Fibroblast of skin of back (primary cell): ENCODE data around the gene FRY. TPM values are rescaled to one million over a fixed set of nuclear protein-coding genes. Genes with fewer than 3 reads are reported as not detected.
"Not testable (repeated sequence)": the region's sequence is repeated elsewhere in the genome, so short reads cannot be mapped to it uniquely, and the experiment has no call there.

Experiments used
- DNase-seq: peaks from one replicate; pipeline ENCODE4 v3.0.0-alpha.2; 2013
- polyA plus RNA-seq, 2 experiments: library from polyadenylated mRNA; unstranded; fragments of 120-200 nt; gene quantifications; one replicate each; pipeline ENCODE4 v1.2.1, GENCODE V29; 2013; ENCODE audit not compliant: insufficient read length in 2 of 2

FRY gene
- polyA plus RNA-seq (2013, experiment 1 of 2; ENCODE audit: insufficient read length) = 6.3 TPM
- 6.1 TPM for polyA plus RNA-seq (2013, experiment 2 of 2; ENCODE audit: insufficient read length)

GRCh38 chr13:32031025-32031814, at the start of gene FRY:
FRY (plus strand) TSS chr13:32031774; CDS start chr13:32031796, 22 bp downstream.
- peak; percentile 58 for DNase-seq

DNA sequence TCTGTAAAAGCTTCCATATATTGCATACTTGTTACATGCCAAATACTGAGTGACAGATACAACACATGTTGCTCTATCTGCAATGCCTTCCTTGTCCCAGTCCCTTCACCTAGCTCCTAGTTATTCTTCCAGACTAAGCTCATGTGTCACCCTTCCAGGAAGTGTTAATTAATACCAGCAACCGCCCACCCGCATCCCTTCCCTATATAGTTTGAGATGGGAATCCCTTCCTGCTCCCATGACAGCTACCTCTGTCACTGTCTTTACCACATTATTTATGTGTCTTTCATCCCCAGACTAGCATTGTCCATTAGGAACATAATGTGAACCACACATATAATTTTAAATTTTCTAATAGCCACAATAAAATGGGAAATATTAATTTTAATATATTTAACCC, 49.5 kb upstream of the FRY start:
- DNase-seq = peak; percentile 22

DNA sequence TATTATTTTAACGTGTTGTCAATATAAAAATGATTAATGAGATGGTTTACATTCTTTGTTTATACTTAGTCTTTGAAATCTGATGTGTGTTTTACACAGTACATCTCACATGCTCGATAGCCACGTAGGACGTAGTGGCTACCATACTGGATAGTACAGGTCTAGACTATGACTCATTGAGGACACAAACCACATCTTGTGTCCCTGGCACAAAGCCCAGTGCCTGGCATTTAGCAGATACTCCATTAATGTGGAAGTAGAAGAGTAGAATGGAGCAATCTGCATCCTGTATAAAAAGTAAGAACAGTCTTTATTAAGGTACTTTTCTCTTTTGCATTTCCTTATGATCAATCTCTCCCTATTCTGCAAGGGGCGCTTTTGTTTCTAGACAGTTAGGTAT, 49.0 kb upstream of the FRY start:
- peak; percentile 95 for DNase-seq

- not testable (repeated sequence) for DNase-seq
Observed at GRCh38 chr13:31983696-31984095, 47.9 kb upstream of the FRY start.

DNA sequence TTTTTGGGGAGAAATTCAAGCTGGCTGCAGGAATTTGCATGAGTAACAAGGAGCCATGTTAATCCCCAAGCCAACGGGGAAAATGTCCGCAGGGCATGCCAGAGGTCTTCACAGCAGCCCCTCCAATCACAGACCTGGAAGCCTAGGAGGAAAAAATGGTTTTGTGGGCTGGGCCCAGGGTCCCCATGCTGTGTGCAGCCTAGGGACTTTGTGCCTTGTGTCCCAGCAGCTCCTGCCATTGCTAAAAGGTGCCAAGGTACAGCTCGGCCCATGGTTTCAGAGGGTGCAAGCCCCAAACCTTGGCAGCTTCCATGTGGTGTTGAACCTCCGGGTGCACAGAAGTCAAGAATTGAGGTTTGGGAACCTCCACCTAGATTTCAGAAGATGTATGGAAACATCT, 47.2 kb upstream of the FRY start:
- DNase-seq = not testable (repeated sequence)

GRCh38 chr13:31986676-31987470, 44.7 kb upstream of the FRY start:
- DNase-seq = no peak

DNA sequence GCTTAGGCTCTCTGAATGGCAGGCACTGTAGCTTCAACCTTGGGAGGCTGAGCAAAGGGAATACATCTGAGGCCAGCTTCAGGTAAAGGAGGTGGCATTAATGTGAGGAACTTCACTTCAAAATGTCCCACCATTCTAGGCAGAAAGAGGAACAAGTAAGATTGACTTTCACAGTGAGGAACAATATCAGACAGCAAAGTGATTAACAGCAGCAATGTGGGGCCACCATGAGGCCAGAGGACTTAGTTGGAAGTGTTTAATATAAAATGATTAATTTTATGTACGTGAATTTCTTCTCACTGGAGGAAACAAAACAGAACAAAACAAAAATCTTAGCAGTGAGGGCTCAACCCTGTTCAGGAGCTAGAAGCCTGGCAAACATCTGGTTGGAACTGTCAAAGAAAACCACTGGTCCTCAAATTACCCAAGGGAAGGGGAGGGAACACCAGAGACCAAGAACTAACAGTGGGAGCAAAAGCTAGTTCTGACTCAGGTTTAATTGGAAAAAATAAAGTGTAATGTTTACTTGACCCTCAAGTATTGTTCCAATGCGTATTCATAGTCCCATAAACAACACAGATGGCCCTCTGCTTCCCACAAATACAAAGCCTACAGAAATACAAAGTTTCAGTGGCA, 43.9 kb upstream of the FRY start:
- no peak for DNase-seq

DNA sequence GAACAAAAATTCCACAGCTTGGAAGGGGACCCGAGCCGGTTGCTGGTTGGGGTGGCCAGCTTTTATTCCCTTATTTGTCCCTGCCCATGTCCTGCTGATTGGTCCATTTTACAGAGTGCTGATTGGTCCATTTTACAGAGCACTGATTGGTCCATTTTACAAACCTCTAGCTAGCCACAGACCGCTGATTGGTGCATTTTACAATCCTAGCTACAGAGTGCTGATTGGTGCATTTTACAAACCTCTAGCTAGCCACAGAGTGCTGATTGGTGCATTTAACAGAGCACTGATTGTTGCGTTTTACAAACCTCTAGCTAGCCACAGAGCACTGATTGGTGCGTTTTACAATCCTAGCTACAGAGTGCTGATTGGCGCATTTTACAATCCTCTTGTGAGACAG, 37.2 kb upstream of the FRY start:
- DNase-seq = not testable (repeated sequence)

- DNase-seq = no peak
Observed at GRCh38 chr13:31996601-31997000, 35.0 kb upstream of the FRY start.

DNA sequence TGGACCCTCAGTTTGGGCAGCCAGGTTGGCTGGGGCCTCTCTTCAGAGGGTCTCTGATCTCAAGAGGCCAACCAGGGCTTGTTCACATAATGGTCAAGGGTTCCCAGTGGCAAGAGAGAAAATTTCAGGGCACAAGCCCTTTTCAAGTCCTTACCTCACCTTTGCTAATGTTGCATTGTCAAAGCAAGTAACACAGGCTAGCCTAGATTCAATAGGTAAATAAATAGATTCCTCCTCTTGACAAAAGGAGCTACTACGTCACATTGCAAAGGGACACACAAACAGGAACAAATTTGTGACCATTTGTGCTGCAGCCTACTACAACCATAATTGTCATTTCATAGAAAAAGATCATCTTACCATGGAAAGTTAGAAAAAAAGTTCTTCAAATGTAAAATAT, 33.9 kb upstream of the FRY start:
- DNase-seq = no peak

GRCh38 chr13:31998131-31998530, 33.4 kb upstream of the FRY start:
- DNase-seq = no peak

DNA sequence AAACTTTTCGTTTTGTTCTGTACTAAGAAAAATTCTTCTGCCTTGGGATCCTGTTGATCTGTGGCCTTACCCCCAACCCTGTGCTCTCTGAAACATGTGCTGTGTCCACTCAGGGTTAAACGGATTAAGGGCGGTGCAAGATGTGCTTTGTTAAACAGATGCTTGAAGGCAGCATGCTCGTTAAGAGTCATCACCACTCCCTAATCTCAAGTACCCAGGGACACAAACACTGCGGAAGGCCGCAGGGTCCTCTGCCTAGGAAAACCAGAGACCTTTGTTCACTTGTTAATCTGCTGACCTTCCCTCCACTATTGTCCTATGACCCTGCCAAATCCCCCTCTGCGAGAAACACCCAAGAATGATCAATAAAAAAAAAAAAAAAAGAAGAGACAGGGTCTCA, 30.8 kb upstream of the FRY start:
- not testable (repeated sequence) for DNase-seq

DNA sequence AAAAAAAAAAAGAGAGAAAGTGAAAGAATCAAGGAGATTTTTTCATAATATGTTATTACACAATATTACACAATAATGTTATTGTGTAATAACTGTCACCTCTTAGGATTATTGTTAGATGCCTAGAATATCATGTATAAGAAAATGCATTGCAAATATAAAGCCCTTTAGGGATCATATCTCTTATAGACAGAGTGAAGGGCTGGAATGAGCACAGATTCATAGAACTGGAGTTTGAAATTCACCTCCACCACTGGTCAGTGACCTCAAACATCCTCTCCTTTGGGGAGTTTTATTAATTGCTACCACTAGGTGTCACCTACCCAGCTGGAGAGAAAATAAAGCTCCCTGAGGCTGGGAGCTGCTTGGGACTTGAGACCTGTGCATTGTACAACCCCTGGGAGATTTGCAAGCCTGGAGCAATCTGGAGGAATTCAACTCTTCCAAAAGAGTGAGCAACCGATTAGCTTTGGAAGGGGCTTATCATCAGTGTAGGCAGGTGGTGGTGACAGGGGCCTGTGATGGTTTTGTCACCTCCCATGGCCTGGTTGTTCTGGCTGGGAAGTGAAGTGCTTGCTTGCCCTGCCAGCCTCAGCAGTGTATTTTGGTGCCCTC, 30.3 kb upstream of the FRY start:
- peak; percentile 52 for DNase-seq

DNA sequence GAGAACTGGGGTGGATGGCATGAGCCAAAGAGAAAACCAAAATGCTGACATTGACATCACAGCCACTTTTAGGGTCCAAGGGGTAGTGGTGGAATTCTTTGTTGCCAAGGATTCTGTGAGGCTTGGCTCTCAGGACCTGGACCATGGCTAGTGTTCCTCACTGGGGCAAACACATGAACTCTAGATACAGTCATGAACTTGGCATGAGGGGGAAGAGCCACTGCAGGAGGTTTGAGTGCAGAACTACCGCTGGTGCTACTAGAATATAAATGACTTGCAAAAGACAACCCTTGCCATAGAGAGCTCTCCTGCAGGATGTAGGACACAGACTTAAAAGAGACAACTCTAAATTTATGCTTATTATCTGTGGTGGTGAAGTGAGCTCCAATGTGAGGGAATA, 29.8 kb upstream of the FRY start:
- no peak for DNase-seq

- no peak for DNase-seq
Observed at GRCh38 chr13:32002873-32003272, 28.7 kb upstream of the FRY start.

GRCh38 chr13:32007494-32007893, 24.1 kb upstream of the FRY start:
- DNase-seq = peak; percentile 15

- no peak for DNase-seq
Observed at GRCh38 chr13:32008518-32009175, 22.9 kb upstream of the FRY start.

DNA sequence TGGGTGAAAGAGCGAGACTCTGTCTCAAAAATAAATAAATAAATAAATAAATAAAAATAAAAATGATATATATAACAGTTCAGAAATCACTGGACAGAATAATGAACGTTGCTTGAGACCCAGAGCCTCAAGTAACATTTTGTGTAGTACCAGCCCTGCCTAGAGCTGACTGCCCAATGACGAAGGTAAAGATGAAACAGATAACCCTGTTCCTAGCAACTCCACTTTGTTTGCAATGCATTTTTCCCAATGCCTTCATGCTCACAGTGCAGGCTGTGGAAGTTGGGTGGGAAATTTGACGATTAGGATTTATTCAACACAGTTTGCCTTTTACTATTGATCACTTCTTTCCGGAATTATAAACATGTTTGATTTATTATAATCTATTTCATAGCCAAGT, 22.2 kb upstream of the FRY start:
- no peak for DNase-seq

GRCh38 chr13:32010136-32010535, 21.4 kb upstream of the FRY start:
- peak; percentile 73 for DNase-seq

DNA sequence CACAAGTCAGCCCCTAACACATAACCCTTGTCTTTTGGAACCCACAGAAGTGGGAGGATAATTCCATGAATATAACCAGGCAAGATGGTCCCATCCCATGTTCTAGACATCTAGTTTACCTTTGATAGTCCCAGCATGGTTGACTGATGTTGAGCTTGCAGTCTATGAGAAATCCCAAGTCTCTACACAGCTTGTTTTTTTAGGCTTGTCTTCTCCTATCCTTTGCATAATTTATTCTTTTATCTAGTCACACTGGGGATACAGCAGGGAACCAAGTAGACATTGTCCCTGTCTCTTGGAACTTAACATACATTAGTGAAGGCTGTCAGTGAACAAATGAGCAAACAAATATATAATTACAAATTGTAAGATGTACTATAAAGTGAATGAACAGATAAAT, 19.6 kb upstream of the FRY start:
- DNase-seq = no peak

GRCh38 chr13:32013181-32013580, 18.4 kb upstream of the FRY start:
- no peak for DNase-seq

GRCh38 chr13:32016119-32016518, 15.5 kb upstream of the FRY start:
- no peak for DNase-seq
